Tibial nerve (tissue), 4 donors: ENCODE results near the gene ANKRD11.

ENCODE experiments used
- CTCF ChIP-seq, 5 experiments: fragments of 200-600 bp in 3 of 5; fragments of 450-650 bp in 2 of 5; sonication (generic) in 3 of 5; IDR thresholded peaks; one replicate each; pipeline ENCODE4 v1.5.1; 2016 to 2019; ENCODE audit warnings: antibody characterized with exemption in 5 of 5, mild to moderate bottlenecking in 3 of 5, moderate library complexity in 2 of 5
- EP300 ChIP-seq, 2 donors: sonication (generic); formaldehyde crosslinking; IDR thresholded peaks; one replicate each; pipeline ENCODE4 v1.6.1; 2017; ENCODE audit warnings: antibody characterized with exemption in 2 of 2, mild to moderate bottlenecking in 1 of 2
- POLR2A ChIP-seq, 2 donors: fragments of 450-650 bp; IDR thresholded peaks; one replicate each; pipeline ENCODE4 v1.6.1; 2017; ENCODE audit warnings: antibody characterized with exemption in 2 of 2, mild to moderate bottlenecking in 2 of 2, moderate library complexity in 2 of 2

- TF ChIP-seq CTCF (IDR thresholded peaks at IDR 0.05) (no peak), EP300 (IDR thresholded peaks at IDR 0.05) (no peak), POLR2A (IDR thresholded peaks at IDR 0.05) (no peak)
Measured at GRCh38 chr16:89431630-89432029, 58.7 kb downstream of the ANKRD11 start.
